ENCODE measurements around the gene FNDC3A.
"Not testable (repeated sequence)": the region's sequence is repeated elsewhere in the genome, so short reads cannot be mapped to it uniquely, and the experiment has no call there.

- not testable (repeated sequence) for TF ChIP-seq CTCF (IDR thresholded peaks at IDR 0.05; ENCODE audit: poor library complexity); EZH2phosphoT487 (IDR thresholded peaks at IDR 0.05; ENCODE audit: low read depth, severe bottlenecking, unreplicated experiment); EZH2 (IDR thresholded peaks at IDR 0.05; ENCODE audit: borderline replicate concordance)
Observed at GRCh38 chr13:49118455-49118854, 142.7 kb downstream of the FNDC3A start.

Measured in hepatocyte (in vitro differentiated cells).